PC-3 (cell line): ENCODE measurements around the gene PPARD.

Source experiments
- CTCF ChIP-seq: fragments of 300-600 bp; sonication (generic); conservative IDR thresholded peaks from 2 replicates; pipeline ENCODE4 v1.5.1; 2017; ENCODE audit warnings: antibody characterized with exemption, low read depth, mild to moderate bottlenecking, low read length
- EZH2 ChIP-seq: fragments of 300-600 bp; sonication (generic); IDR thresholded peaks from one replicate; pipeline ENCODE4 v1.6.1; 2017; ENCODE audit warnings: antibody characterized with exemption, mild to moderate bottlenecking, low read length; ENCODE audit not compliant: unreplicated experiment
- EZH2phosphoT487 ChIP-seq: fragments of 300-600 bp; sonication (generic); IDR thresholded peaks from 2 replicates; pipeline ENCODE4 v1.6.1; 2018; ENCODE audit warnings: mild to moderate bottlenecking, antibody characterized with exemption, low read length, borderline replicate concordance

GRCh38 chr6:35321091-35321490 lies 21.3 kb upstream of the PPARD start:
- TF ChIP-seq EZH2 (no peak), CTCF (no peak), EZH2phosphoT487 (no peak)
